H1 (cell line): ENCODE results near the gene ARPIN. TPM values are rescaled to one million over a fixed set of nuclear protein-coding genes. Genes with fewer than 3 reads are reported as not detected.

Experiments
- CTCF ChIA-PET: fragments of 300-600 bp; sonication (Branson Sonifier 250); formaldehyde crosslinking; loops from one replicate; lab custom pipeline; 2021; ENCODE audit not compliant: partially characterized antibody; lab: Charles Lee
- POLR2A ChIA-PET: fragments of 300-600 bp; sonication (Branson Sonifier 250); formaldehyde crosslinking; loops from one replicate; lab custom pipeline; 2021; ENCODE audit warnings: inconsistent platforms; ENCODE audit not compliant: partially characterized antibody; lab: Charles Lee
- DNase-seq, 2 experiments: peaks; one replicate each; pipeline versions ENCODE4 v3.0.0 to v3.0.0-alpha.2; 2010 to 2022; ENCODE audit warnings: low spot score in 2 of 2, low read depth in 1 of 2, mixed read lengths in 1 of 2
- FAIRE-seq: peaks from 2 replicates; lab custom pipeline; 2011; peaks lifted over from hg19 to GRCh38; lab: Jason Lieb, UNC
- H2AFZ ChIP-seq: 2 replicates; pipeline ENCODE4 v1.8.1; 2012; ENCODE audit warnings: low read length, inconsistent platforms
- H2AK5ac ChIP-seq: 2 replicates; pipeline ENCODE4 v1.6.1; 2013; ENCODE audit warnings: low read depth, low read length
- H2BK120ac ChIP-seq: replicated peaks from 2 replicates; pipeline ENCODE3; 2013; ENCODE audit warnings: low read depth, low read length, inconsistent platforms
- H2BK12ac ChIP-seq: 2 replicates; pipeline ENCODE4 v1.6.1; 2013; ENCODE audit warnings: low read depth, low read length
- H2BK15ac ChIP-seq: 2 replicates; pipeline ENCODE4 v1.6.1; 2013; ENCODE audit warnings: low read length
- H2BK20ac ChIP-seq: 2 replicates; pipeline ENCODE4 v1.6.1; 2013; ENCODE audit warnings: low read length
- H2BK5ac ChIP-seq: 2 replicates; pipeline ENCODE4 v1.6.1; 2013; ENCODE audit warnings: low read depth, low read length
- H3K14ac ChIP-seq: 2 replicates; pipeline ENCODE4 v1.6.1; 2013; ENCODE audit warnings: inconsistent platforms; ENCODE audit not compliant: insufficient read length
- H3K18ac ChIP-seq: 2 replicates; pipeline ENCODE4 v1.6.1; 2013; ENCODE audit warnings: low read length; ENCODE audit errors: extremely low read depth
- H3K23ac ChIP-seq: 2 replicates; pipeline ENCODE4 v1.6.1; 2013; ENCODE audit warnings: inconsistent platforms; ENCODE audit not compliant: insufficient read length
- H3K23me2 ChIP-seq: 2 replicates; pipeline ENCODE4 v1.6.1; 2013; ENCODE audit warnings: low read depth, low read length
- H3K27ac ChIP-seq: 2 replicates; pipeline ENCODE4 v1.6.1; 2011; ENCODE audit warnings: low read depth, low read length, inconsistent platforms
- H3K27me3 ChIP-seq, 4 experiments: replicated peaks in 1 of 4; 1 replicate in 1 of 4; 2 replicates in 3 of 4; pipeline versions ENCODE4 v1.6.1 to v1.8.1; 2011 to 2013; ENCODE audit warnings: low read length in 3 of 4, mild to moderate bottlenecking in 3 of 4, inconsistent platforms in 2 of 4, mixed read lengths in 2 of 4, moderate library complexity in 1 of 4; ENCODE audit not compliant: control insufficient read depth in 3 of 4, insufficient read depth in 3 of 4; ENCODE audit errors: extremely low read depth in 1 of 4
- H3K36me3 ChIP-seq, 4 experiments: 2 replicates each; pipeline versions ENCODE4 v1.6.1 to v1.8.1; 2011 to 2013; ENCODE audit warnings: mild to moderate bottlenecking in 4 of 4, low read length in 3 of 4, moderate library complexity in 2 of 4, control low read depth in 1 of 4, inconsistent platforms in 1 of 4; ENCODE audit not compliant: insufficient read depth in 4 of 4, control insufficient read depth in 2 of 4
- H3K4ac ChIP-seq: replicated peaks from 2 replicates; pipeline ENCODE3; 2013; ENCODE audit warnings: low read length, low read depth, mixed read lengths, inconsistent platforms; ENCODE audit not compliant: insufficient read length
- H3K4me1 ChIP-seq, 4 experiments: replicated peaks in 1 of 4; 1 replicate in 1 of 4; 2 replicates in 3 of 4; pipeline versions ENCODE4 v1.6.1 to v1.8.1; 2011 to 2013; ENCODE audit warnings: low read length in 3 of 4, inconsistent platforms in 2 of 4, mixed read lengths in 1 of 4; ENCODE audit not compliant: insufficient read depth in 4 of 4, control insufficient read depth in 3 of 4
- H3K4me2 ChIP-seq, 2 experiments: 2 replicates each; pipeline versions ENCODE4 v1.6.1 to v1.8.1; 2011 to 2013; ENCODE audit warnings: low read depth in 2 of 2, low read length in 2 of 2, control low read depth in 1 of 2, inconsistent platforms in 1 of 2, mild to moderate bottlenecking in 1 of 2; ENCODE audit not compliant: insufficient read depth in 1 of 2
- H3K4me3 ChIP-seq, 4 experiments: fragments of 200-600, 300-600 bp in 1 of 4; sonication (generic), shearing (Covaris generic), sonication (Bioruptor Twin) in 1 of 4; 2 replicates each; pipeline versions ENCODE4 v1.5.1 to v1.8.1; 2011 to 2016; ENCODE audit warnings: low read length in 4 of 4, low read depth in 3 of 4, control low read depth in 2 of 4, inconsistent platforms in 2 of 4, mild to moderate bottlenecking in 2 of 4, mixed read lengths in 1 of 4, moderate library complexity in 1 of 4; ENCODE audit not compliant: insufficient read depth in 2 of 4; ENCODE audit errors: extremely low read depth in 1 of 4
- H3K56ac ChIP-seq: replicated peaks from 2 replicates; pipeline ENCODE3; 2013; ENCODE audit warnings: low read depth, mild to moderate bottlenecking, mixed read lengths, low read length, inconsistent platforms; ENCODE audit not compliant: insufficient read length
- H3K79me1 ChIP-seq: 2 replicates; pipeline ENCODE4 v1.6.1; 2013; ENCODE audit warnings: low read depth, low read length, control low read depth
- H3K79me2 ChIP-seq, 2 experiments: 2 replicates each; pipeline versions ENCODE4 v1.6.1 to v1.8.1; 2012 to 2013; ENCODE audit warnings: low read length in 2 of 2, mild to moderate bottlenecking in 2 of 2, inconsistent platforms in 1 of 2; ENCODE audit not compliant: insufficient read depth in 2 of 2, control insufficient read depth in 1 of 2
- H3K9ac ChIP-seq, 4 experiments: replicated peaks in 1 of 4; 1 replicate in 1 of 4; 2 replicates in 3 of 4; pipeline versions ENCODE4 v1.6.1 to v1.8.1; 2011 to 2013; ENCODE audit warnings: low read depth in 3 of 4, low read length in 3 of 4, control low read depth in 2 of 4, mild to moderate bottlenecking in 2 of 4, moderate library complexity in 2 of 4, inconsistent platforms in 1 of 4; ENCODE audit errors: extremely low read depth in 1 of 4
- H3K9me3 ChIP-seq, 2 experiments: 2 replicates each; pipeline versions ENCODE4 v1.6.1 to v1.8.1; 2012 to 2013; ENCODE audit warnings: mild to moderate bottlenecking in 2 of 2, moderate library complexity in 2 of 2, control low read depth in 1 of 2, inconsistent platforms in 1 of 2, low read depth in 1 of 2, low read length in 1 of 2, mixed read lengths in 1 of 2; ENCODE audit not compliant: insufficient read depth in 2 of 2
- H4K20me1 ChIP-seq, 2 experiments: replicated peaks in 1 of 2; 2 replicates each; pipeline versions ENCODE3 to v1.8.1; 2011 to 2013; ENCODE audit warnings: inconsistent platforms in 2 of 2, low read length in 2 of 2, mild to moderate bottlenecking in 1 of 2; ENCODE audit not compliant: insufficient read depth in 2 of 2, control insufficient read depth in 1 of 2
- H4K5ac ChIP-seq: 2 replicates; pipeline ENCODE4 v1.6.1; 2013; ENCODE audit warnings: low read length, low read depth, mixed read lengths, inconsistent platforms; ENCODE audit not compliant: insufficient read length
- H4K8ac ChIP-seq: 2 replicates; pipeline ENCODE4 v1.8.0; 2013; ENCODE audit warnings: mild to moderate bottlenecking, moderate library complexity, low read length, inconsistent platforms; ENCODE audit not compliant: insufficient read depth; ENCODE audit errors: extremely low read depth
- H4K91ac ChIP-seq: replicated peaks from 2 replicates; pipeline ENCODE3; 2013; ENCODE audit warnings: low read length, mixed read lengths, inconsistent platforms; ENCODE audit not compliant: insufficient read length
- ASH2L ChIP-seq: fragments of 200-600, 300-600 bp; sonication (generic); IDR thresholded peaks from one replicate; pipeline ENCODE4 v1.7.1; 2017; ENCODE audit warnings: low read length
- ATF3 ChIP-seq: IDR thresholded peaks from 2 replicates; pipeline ENCODE4 v1.6.1; 2011; ENCODE audit warnings: low read depth, mild to moderate bottlenecking, low read length; ENCODE audit not compliant: insufficient read depth
- BRCA1 ChIP-seq: IDR thresholded peaks from 2 replicates; pipeline ENCODE4 v1.6.1; 2012; ENCODE audit warnings: low read depth, low read length, improper control_type of control experiment
- E2F6 ChIP-seq: IDR thresholded peaks from 2 replicates; pipeline ENCODE4 v1.6.1; 2012; ENCODE audit warnings: inconsistent platforms
- EGR1 ChIP-seq: IDR thresholded peaks from 2 replicates; pipeline ENCODE4 v1.6.1; 2011; ENCODE audit warnings: low read depth, low read length, borderline replicate concordance
- FOSL1 ChIP-seq: IDR thresholded peaks from 2 replicates; pipeline ENCODE4 v1.6.1; 2011; ENCODE audit warnings: mild to moderate bottlenecking, low read depth, low read length, moderate library complexity; ENCODE audit not compliant: insufficient read depth
- MAX ChIP-seq: IDR thresholded peaks from 2 replicates; pipeline ENCODE4 v1.6.1; 2012; ENCODE audit warnings: inconsistent platforms
- NANOG ChIP-seq: IDR thresholded peaks from 2 replicates; pipeline ENCODE4 v1.6.1; 2011; ENCODE audit warnings: low read length, low read depth, mild to moderate bottlenecking, inconsistent platforms; ENCODE audit not compliant: insufficient read depth, poor library complexity, severe bottlenecking
- RNF2 ChIP-seq: fragments of 200-900, 300-1000 bp; sonication (generic); IDR thresholded peaks from 2 replicates; pipeline ENCODE4 v1.7.1; 2016; ENCODE audit warnings: borderline replicate concordance, low read depth, mild to moderate bottlenecking, antibody characterized with exemption, low read length; ENCODE audit not compliant: poor library complexity, severe bottlenecking; ENCODE audit errors: missing control alignments
- SP1 ChIP-seq: IDR thresholded peaks from 2 replicates; pipeline ENCODE4 v1.6.1; 2011; ENCODE audit warnings: low read depth, low read length
- SP4 ChIP-seq: IDR thresholded peaks from 2 replicates; pipeline ENCODE4 v1.6.1; 2012; ENCODE audit warnings: low read length, inconsistent platforms
- SUZ12 ChIP-seq: fragments of 200-600 bp; sonication (generic); IDR thresholded peaks from 2 replicates; pipeline ENCODE4 v1.6.1; 2012; ENCODE audit warnings: mild to moderate bottlenecking, inconsistent platforms, low read length, moderate library complexity, mixed read lengths
- YY1 ChIP-seq: IDR thresholded peaks from 2 replicates; pipeline ENCODE4 v1.6.1; 2011; ENCODE audit warnings: low read depth, mild to moderate bottlenecking, low read length
- WGBS, 2 experiments: shearing (Covaris generic) in 1 of 2; methylation state at CpG; one replicate each; pipeline versions ENCODE4 v1.1.6 to v1.1.7; 2013 to 2015; ENCODE audit warnings: low lambda C conversion rate in 2 of 2, mixed read lengths in 2 of 2, inconsistent platforms in 1 of 2, low coverage in 1 of 2, missing lambda C conversion rate in 1 of 2; ENCODE audit not compliant: insufficient replicate concordance in 2 of 2, insufficient coverage in 1 of 2, insufficient read length in 1 of 2; ENCODE audit errors: extremely low coverage in 1 of 2, missing lambda C conversion rate in 1 of 2; 5-methylcytosine and 5-hydroxymethylcytosine counted together
- polyA plus RNA-seq, 7 experiments: library from polyadenylated mRNA; depleted of rRNA in 3 of 7; stranded (reverse) in 5 of 7; unstranded in 2 of 7; fragments of >200 nt in 5 of 7; fragments of 200-250 nt in 2 of 7; gene quantifications; 1 replicate in 5 of 7; 2 replicates in 1 of 7; 4 replicates in 1 of 7; pipeline versions ENCODE4 v1.2.1 to v1.2.3, GENCODE V29; 2011 to 2013; ENCODE audit warnings: missing spikeins in 2 of 7, mixed read lengths in 2 of 7
- total RNA-seq: library from RNA; stranded (reverse); fragmentation: NEBNext Ultra II Directional; extraction: Animal tissue kit (Norgen Biotek cat#: 25700); gene quantifications from 2 replicates; pipeline ENCODE4 v1.2.1, GENCODE V29; 2021

The ARPIN gene
- total and polyA plus RNA-seq, 2 of the 8 experiments (the other 6 are each of a cell fraction or from before 2014, with no cell fraction given) = 3.1 to 3.9 TPM

- no peak overlapping the region for H2AK5ac ChIP-seq
- no peak overlapping the region for H2BK120ac ChIP-seq
- H4K20me1 ChIP-seq = no peaks in the 10 kb centered on the region
- POLR2A ChIA-PET = no interaction called here
- H3K79me1 ChIP-seq = no peaks in the 10 kb centered on the region
- no peak overlapping the region for H3K18ac ChIP-seq
- no peak for DNase-seq
- no peaks in the 10 kb centered on the region for H3K79me2 ChIP-seq
- H3K23me2 ChIP-seq = no peaks in the 10 kb centered on the region
- H3K4me2 ChIP-seq = no peak overlapping the region
- no peak overlapping the region for H2BK12ac ChIP-seq
- no peaks in the 10 kb centered on the region for H3K9me3 ChIP-seq
- H3K14ac ChIP-seq = no peak overlapping the region
- no peaks in the 10 kb centered on the region for H3K4me1 ChIP-seq
- no peaks in the 10 kb centered on the region for H3K27me3 ChIP-seq
- 80% methylated on average over 3 of the region's 5 CpGs; no CpG with 5 or more reads in 1 of the 2 experiments for WGBS, 2 experiments
- H3K36me3 ChIP-seq = no peaks in the 10 kb centered on the region
- no peak overlapping the region for H2BK5ac ChIP-seq
- H3K27ac ChIP-seq = no peak overlapping the region
- no peak overlapping the region for H2BK15ac ChIP-seq
- no peak overlapping the region for H3K4me3 ChIP-seq
- no peak overlapping the region for H2AFZ ChIP-seq
- H4K8ac ChIP-seq = no peak overlapping the region
- no peak overlapping the region for H2BK20ac ChIP-seq
- no peak overlapping the region for H4K5ac ChIP-seq
- H3K9ac ChIP-seq = no peak overlapping the region
- TF ChIP-seq RNF2 (no peak), ATF3 (no peak), SP4 (no peak), BRCA1 (no peak), SUZ12 (no peak), MAX (no peak), ASH2L (no peak), YY1 (no peak), E2F6 (no peak), SP1 (no peak), FOSL1 (no peak), NANOG (no peak), EGR1 (no peak)
- TF ChIP-seq, all 59 proteins: peak for 0
- Histone ChIP-seq H3K4ac (no peak overlapping the region), H3K23ac (no peak overlapping the region), H3K56ac (no peak overlapping the region), H4K91ac (no peak overlapping the region)
- CTCF ChIA-PET = interaction anchor here (0.7 to 1.8 kb wide), 4 partner anchors 10 to 183 kb away, joined by 3 to 6 read pairs (median 4); no protein-coding TSS in a partner anchor
- no peak for FAIRE-seq
Observed at GRCh38 chr15:89904519-89904918, 8.2 kb downstream of the ARPIN start.
